Measurements from ENCODE around the gene MTCL3.

Gene MTCL3

DNA sequence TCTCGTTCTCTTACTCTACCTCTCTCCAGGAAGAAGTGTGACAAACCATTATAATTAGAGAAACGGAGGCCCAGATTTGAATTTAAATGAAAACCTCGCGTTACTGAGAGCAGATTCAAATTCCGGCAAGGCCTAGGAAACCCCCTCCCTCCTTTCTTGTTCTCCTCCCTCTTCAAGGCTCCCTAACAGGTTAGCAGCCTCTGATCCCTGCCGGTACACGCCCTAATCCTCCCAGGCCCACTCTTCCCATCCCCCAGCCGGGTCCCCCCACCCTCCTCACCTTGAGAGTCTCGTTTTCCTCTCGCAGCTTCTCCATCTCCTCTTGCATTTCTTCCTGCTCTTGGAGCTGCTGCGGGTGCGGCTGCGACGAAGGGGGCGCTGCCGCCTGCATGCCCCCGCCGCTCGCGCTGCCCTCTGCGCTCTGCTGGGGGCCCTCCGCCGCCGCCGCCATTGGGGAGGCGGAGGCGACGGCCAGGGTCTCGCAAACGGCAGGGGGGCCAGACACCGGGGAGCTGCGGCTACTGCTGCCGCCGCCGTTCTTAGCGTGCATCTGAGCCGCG, 3.8 kb downstream of the MTCL3 start:
- intact Hi-C loops (cut with DNase I): no loop called here

GRCh38 chr6:127514773-127515227, 4.3 kb downstream of the MTCL3 start:
- Histone ChIP-seq H3K27me3 (ENCODE audit: low read depth) (peaks cover 22% of the 10 kb centered on the region), H3K4me1 (peaks cover 3% of the 10 kb centered on the region), H3K9me3 (no peaks in the 10 kb centered on the region), H3K27ac (peak overlapping the region; percentile 63), H3K4me3 (peak overlapping the region; percentile 76), H3K36me3 (no peaks in the 10 kb centered on the region)
- intact Hi-C loops (cut with DNase I): no loop called here
- DNase-seq (peak; percentile 70), ATAC-seq (peak; percentile 65 to 68)
- TF ChIP-seq, protein P1, sequence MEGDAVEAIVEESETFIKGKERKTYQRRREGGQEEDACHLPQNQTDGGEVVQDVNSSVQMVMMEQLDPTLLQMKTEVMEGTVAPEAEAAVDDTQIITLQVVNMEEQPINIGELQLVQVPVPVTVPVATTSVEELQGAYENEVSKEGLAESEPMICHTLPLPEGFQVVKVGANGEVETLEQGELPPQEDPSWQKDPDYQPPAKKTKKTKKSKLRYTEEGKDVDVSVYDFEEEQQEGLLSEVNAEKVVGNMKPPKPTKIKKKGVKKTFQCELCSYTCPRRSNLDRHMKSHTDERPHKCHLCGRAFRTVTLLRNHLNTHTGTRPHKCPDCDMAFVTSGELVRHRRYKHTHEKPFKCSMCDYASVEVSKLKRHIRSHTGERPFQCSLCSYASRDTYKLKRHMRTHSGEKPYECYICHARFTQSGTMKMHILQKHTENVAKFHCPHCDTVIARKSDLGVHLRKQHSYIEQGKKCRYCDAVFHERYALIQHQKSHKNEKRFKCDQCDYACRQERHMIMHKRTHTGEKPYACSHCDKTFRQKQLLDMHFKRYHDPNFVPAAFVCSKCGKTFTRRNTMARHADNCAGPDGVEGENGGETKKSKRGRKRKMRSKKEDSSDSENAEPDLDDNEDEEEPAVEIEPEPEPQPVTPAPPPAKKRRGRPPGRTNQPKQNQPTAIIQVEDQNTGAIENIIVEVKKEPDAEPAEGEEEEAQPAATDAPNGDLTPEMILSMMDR (IDR thresholded peaks at IDR 0.05): no peak

More for the DNA sequence above, 3.8 kb downstream of the MTCL3 start:
- no peak for DNase-seq
- Histone ChIP-seq H3K27me3 (ENCODE audit: low read depth) (peaks cover 28% of the 10 kb centered on the region), H3K27ac (peak overlapping the region; percentile 63), H3K9me3 (no peaks in the 10 kb centered on the region), H3K4me3 (peak overlapping the region; percentile 76), H3K4me1 (peaks cover 3% of the 10 kb centered on the region), H3K36me3 (no peaks in the 10 kb centered on the region)
- ATAC-seq: peak; percentile 46 to 51
- TF ChIP-seq, protein P1 (IDR thresholded peaks at IDR 0.05): no peak

GRCh38 chr6:127514179-127514772, 4.9 kb downstream of the MTCL3 start:
- ATAC-seq: peak; percentile 1 to 21
- Histone ChIP-seq H3K36me3 (no peaks in the 10 kb centered on the region), H3K27ac (peak overlapping the region; percentile 63), H3K27me3 (ENCODE audit: low read depth) (peaks cover 17% of the 10 kb centered on the region), H3K4me3 (peak overlapping the region; percentile 76), H3K4me1 (peaks cover 3% of the 10 kb centered on the region), H3K9me3 (no peaks in the 10 kb centered on the region)
- TF ChIP-seq, protein P1 (IDR thresholded peaks at IDR 0.05): no peak
- intact Hi-C loops (cut with DNase I): no loop called here
- peak; percentile 48 for DNase-seq

DNA sequence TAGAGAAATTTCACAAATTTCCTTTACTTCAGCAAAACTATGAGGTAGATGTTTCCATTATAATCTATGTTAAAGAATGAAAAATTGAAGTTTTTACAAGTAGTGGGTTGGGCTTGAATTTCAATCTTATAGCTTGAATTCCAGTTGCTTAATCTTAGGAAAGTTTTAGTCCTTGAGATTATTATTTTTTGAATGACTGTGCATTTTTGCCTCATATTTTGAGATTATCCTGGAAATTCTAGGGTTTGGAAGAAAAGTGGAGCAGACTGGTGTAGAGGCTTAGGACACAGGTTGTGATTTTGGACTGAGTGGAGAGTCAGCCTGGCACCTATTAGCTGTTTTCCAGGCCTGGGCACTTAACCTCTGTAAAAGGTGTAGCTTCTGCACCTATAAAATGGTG, 5.7 kb downstream of the MTCL3 start:
- TF ChIP-seq, protein P1 (IDR thresholded peaks at IDR 0.05): no peak
- Histone ChIP-seq H3K36me3 (no peaks in the 10 kb centered on the region), H3K4me3 (no peak overlapping the region), H3K27me3 (ENCODE audit: low read depth) (peaks cover 9% of the 10 kb centered on the region), H3K9me3 (no peaks in the 10 kb centered on the region), H3K4me1 (peaks cover 3% of the 10 kb centered on the region), H3K27ac (no peak overlapping the region)
- intact Hi-C loops (cut with DNase I): no loop called here
- ATAC-seq (no peak), DNase-seq (no peak)

- H3K4me3 ChIP-seq: no peak overlapping the region
- no peaks in the 10 kb centered on the region for H3K9me3 ChIP-seq
- no peaks in the 10 kb centered on the region for H3K27me3 ChIP-seq (ENCODE audit: low read depth)
- H3K4me1 ChIP-seq: no peaks in the 10 kb centered on the region
- ATAC-seq (no peak), DNase-seq (no peak)
- no peaks in the 10 kb centered on the region for H3K36me3 ChIP-seq
- intact Hi-C loops (cut with DNase I): no loop called here
- no peak overlapping the region for H3K27ac ChIP-seq
- TF ChIP-seq, protein P1 (IDR thresholded peaks at IDR 0.05): no peak
Measured at GRCh38 chr6:127510876-127511275, 8.3 kb downstream of the MTCL3 start.
